ENCODE results near the gene PRKRIP1.

The PRKRIP1 gene

DNA sequence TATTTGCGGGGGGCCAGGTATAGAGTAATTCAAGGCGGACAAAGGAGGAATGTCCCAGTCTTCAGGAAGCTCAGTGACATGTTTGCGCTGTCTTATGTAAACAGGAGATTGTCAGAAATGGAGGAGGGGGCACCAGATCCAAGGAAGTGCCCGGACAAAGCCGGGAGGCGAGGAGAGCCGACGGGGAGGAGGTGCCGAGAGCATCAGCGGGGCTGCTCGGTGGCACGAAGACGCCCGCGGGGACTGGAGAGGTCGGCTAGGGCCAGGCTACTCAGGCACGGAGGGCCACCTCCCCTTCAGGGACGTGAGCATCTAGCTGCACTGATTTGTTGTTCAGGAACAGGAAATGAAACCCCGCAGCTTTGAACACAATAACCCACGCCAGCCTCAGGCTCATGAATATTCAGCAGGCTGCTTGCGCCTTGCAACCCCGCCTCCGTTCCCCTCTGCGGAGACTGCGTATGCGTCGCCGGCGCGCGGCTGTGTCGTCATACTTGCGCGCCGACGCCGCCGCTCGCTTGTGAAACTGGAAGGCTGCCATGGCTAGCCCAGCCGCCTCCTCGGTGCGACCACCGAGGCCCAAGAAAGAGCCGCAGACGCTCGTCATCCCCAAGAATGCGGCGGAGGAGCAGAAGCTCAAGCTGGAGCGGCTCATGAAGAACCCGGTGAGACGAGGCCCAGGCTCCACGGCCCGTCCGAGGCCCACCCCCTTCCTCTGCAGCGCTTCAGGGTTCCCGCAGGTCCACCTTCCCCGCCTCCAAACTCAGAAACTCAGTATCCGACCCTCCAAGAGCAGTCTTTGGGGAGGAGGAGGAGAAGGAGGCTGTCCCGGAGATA is at the start of gene PRKRIP1 (continued):
- TF ChIP-seq ZNF596 (tag by site-specific recombination; IDR thresholded peaks at IDR 0.05) (no peak), ZBTB8A (tag by site-specific recombination; IDR thresholded peaks at IDR 0.05) (no peak), ZNF18 (tag by site-specific recombination; IDR thresholded peaks at IDR 0.05) (no peak), ZNF843 (tag by site-specific recombination; IDR thresholded peaks at IDR 0.05) (no peak), ZNF501 (tag by site-specific recombination; IDR thresholded peaks at IDR 0.05) (0 out of 2 replicates have a peak, but pooled peaks have one; percentile 9), ZNF692 (tag by site-specific recombination; IDR thresholded peaks at IDR 0.05) (no peak; the same call in 1 of the 2 replicates), ZNF354C (tag by site-specific recombination; IDR thresholded peaks at IDR 0.05; ENCODE audit: borderline replicate concordance, low read depth) (no peak), SP3 (tag by site-specific recombination; IDR thresholded peaks at IDR 0.05) (peak; percentile 65; the same call in 1 of the 2 replicates), OVOL3 (tag by site-specific recombination; IDR thresholded peaks at IDR 0.05) (no peak), ZNF174 (tag by site-specific recombination; IDR thresholded peaks at IDR 0.05) (no peak), ZSCAN30 (tag by site-specific recombination; IDR thresholded peaks at IDR 0.05) (0 out of 2 replicates have a peak, but pooled peaks have one; percentile 31), ZBTB11 (tag by site-specific recombination; conservative IDR thresholded peaks at IDR 0.05; ENCODE audit: low read depth) (peak; percentile 44; the same call in 1 of the 2 replicates), SALL2 (tag by site-specific recombination; IDR thresholded peaks at IDR 0.05; ENCODE audit: borderline replicate concordance) (no peak), OSR2 (tag by site-specific recombination; IDR thresholded peaks at IDR 0.05) (no peak), HOXC10 (CRISPR knock-in tag; IDR thresholded peaks at IDR 0.05) (no peak), ZNF211 (tag by site-specific recombination; IDR thresholded peaks at IDR 0.05; ENCODE audit: low read depth) (no peak), ZNF624 (tag by site-specific recombination; IDR thresholded peaks at IDR 0.05) (no peak), HOXA7 (CRISPR knock-in tag; IDR thresholded peaks at IDR 0.05; ENCODE audit: borderline replicate concordance) (no peak), ZFP37 (tag by site-specific recombination; IDR thresholded peaks at IDR 0.05) (no peak), ZNF223 (tag by site-specific recombination; IDR thresholded peaks at IDR 0.05) (no peak), ZNF302 (tag by site-specific recombination; IDR thresholded peaks at IDR 0.05; ENCODE audit: low read depth) (no peak), ZNF548 (tag by site-specific recombination; IDR thresholded peaks at IDR 0.05) (no peak), IKZF3 (tag by site-specific recombination; IDR thresholded peaks at IDR 0.05) (no peak), EGR2 (tag by site-specific recombination; IDR thresholded peaks at IDR 0.05; ENCODE audit: low read depth) (no peak), ZNF2 (tag by site-specific recombination; IDR thresholded peaks at IDR 0.05) (0 out of 2 replicates have a peak, but pooled peaks have one; percentile 9), SCRT2 (tag by site-specific recombination; IDR thresholded peaks at IDR 0.05) (no peak), ZNF362 (tag by site-specific recombination; IDR thresholded peaks at IDR 0.05) (no peak)
- TF ChIP-seq, protein P1, sequence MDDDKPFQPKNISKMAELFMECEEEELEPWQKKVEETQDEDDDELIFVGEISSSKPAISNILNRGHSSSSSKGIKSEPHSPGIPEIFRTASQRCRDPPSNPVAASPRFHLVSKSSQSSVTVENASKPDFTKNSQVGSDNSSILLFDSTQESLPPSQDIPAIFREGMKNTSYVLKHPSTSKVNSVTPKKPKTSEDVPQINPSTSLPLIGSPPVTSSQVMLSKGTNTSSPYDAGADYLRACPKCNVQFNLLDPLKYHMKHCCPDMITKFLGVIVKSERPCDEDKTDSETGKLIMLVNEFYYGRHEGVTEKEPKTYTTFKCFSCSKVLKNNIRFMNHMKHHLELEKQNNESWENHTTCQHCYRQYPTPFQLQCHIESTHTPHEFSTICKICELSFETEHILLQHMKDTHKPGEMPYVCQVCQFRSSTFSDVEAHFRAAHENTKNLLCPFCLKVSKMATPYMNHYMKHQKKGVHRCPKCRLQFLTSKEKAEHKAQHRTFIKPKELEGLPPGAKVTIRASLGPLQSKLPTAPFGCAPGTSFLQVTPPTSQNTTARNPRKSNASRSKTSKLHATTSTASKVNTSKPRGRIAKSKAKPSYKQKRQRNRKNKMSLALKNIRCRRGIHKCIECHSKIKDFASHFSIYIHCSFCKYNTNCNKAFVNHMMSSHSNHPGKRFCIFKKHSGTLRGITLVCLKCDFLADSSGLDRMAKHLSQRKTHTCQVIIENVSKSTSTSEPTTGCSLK (tag by site-specific recombination; IDR thresholded peaks at IDR 0.05), result no peak
- TF ChIP-seq, protein P2, sequence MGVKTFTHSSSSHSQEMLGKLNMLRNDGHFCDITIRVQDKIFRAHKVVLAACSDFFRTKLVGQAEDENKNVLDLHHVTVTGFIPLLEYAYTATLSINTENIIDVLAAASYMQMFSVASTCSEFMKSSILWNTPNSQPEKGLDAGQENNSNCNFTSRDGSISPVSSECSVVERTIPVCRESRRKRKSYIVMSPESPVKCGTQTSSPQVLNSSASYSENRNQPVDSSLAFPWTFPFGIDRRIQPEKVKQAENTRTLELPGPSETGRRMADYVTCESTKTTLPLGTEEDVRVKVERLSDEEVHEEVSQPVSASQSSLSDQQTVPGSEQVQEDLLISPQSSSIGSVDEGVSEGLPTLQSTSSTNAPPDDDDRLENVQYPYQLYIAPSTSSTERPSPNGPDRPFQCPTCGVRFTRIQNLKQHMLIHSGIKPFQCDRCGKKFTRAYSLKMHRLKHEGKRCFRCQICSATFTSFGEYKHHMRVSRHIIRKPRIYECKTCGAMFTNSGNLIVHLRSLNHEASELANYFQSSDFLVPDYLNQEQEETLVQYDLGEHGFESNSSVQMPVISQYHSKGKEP (tag by site-specific recombination; IDR thresholded peaks at IDR 0.05), result no peak
